Adrenal gland (tissue), 5 donors: ENCODE measurements around the gene SMPD2.

ENCODE experiments used
- CTCF ChIP-seq, 6 experiments: fragments of 450-650 bp in 4 of 6; fragments of 200-600 bp in 2 of 6; sonication (generic) in 1 of 6; IDR thresholded peaks; 1 replicate in 5 of 6; 2 replicates in 1 of 6; pipeline versions ENCODE4 v1.5.1 to v1.8.0; 2016 to 2021; ENCODE audit warnings: antibody characterized with exemption in 6 of 6, mild to moderate bottlenecking in 2 of 6, moderate library complexity in 1 of 6
- POLR2A ChIP-seq, 2 donors: fragments of 450-650 bp; IDR thresholded peaks; one replicate each; pipeline ENCODE4 v1.6.1; 2017; ENCODE audit warnings: antibody characterized with exemption in 2 of 2, mild to moderate bottlenecking in 2 of 2, moderate library complexity in 1 of 2
- donor health status: DM: no; HTN: no; CAD: no.

GRCh38 chr6:109442393-109442924 lies 1.9 kb downstream of the SMPD2 start:
- no peak for TF ChIP-seq CTCF (IDR thresholded peaks at IDR 0.05)
- no peak for TF ChIP-seq POLR2A (IDR thresholded peaks at IDR 0.05)
